Neural progenitor cell (in vitro differentiated cells): Measurements from ENCODE around the gene RUBCN.

Experiments
- CTCF ChIP-seq: fragments of 200-600 bp; sonication (generic); IDR thresholded peaks from 2 replicates; pipeline ENCODE4 v1.5.1; 2017; ENCODE audit warnings: antibody characterized with exemption, mild to moderate bottlenecking
- EZH2 ChIP-seq: fragments of 200-600 bp; sonication (generic); IDR thresholded peaks from 2 replicates; pipeline ENCODE4 v1.6.1; 2017; ENCODE audit warnings: antibody characterized with exemption, mild to moderate bottlenecking, moderate library complexity

- TF ChIP-seq CTCF (no peak), EZH2 (peak; percentile 39)
These were observed 13.7 kb upstream of the RUBCN start for GRCh38 chr3:197750396-197750831.
